ENCODE measurements around the gene NOXO1. TPM values are rescaled to one million over a fixed set of nuclear protein-coding genes. Genes with fewer than 3 reads are reported as not detected.

The NOXO1 gene
- total and polyA plus RNA-seq, 9 of the 15 experiments (the other 6 are each of a cell fraction or from before 2014, with no cell fraction given): not detected

DNA sequence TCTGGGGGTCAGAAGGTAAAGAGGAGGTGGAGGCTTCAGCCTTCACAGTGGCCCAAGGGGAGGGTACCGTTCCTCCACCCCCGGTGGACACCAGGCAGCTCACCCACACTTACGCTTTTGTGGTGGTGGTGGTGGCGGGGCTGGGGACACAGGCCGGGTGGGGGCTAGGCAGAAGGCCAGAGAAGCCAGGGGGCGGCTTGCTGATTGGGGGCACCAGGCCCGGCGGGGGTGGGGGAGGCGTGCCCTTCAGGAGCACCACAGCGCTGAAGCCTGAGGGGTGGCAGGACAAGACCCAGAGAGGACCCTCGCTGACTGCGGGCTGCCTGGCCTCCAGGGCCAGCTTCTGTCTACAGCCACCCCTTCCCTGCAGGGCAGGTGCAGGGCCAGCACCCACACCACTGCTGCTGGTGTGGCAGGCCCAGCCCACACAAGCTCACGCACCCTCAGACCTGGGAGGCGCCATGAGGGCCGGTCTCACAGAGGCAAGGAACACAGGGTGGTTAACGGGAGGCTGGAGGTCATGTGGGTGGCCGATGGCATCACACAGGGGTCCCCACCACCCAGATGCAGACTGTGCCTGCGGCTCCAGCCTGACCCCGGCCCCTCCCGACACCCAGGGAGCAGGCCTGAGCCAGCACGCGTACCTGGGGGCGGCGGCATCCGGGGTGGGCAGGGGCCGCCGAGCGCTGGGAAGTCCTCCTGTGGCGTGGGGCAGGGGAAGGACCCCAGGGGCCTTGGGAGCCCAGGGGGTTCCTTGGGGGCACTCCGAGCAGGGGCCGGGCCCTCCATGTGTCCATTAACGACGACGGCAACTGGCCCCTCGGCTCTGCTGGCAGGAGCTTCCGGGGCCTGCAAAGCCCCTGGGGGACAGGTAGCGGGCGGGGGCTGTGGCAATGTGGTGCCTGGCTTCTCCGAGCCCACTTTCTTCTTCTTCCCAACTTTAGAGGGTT is 17.9 kb upstream of the NOXO1 start:
- FAIRE-seq: no peak
- Histone ChIP-seq H3K79me2 (ENCODE audit: control insufficient read depth, insufficient read depth, low read length) (peaks cover 31% of the 10 kb centered on the region), H3K9ac (ENCODE audit: insufficient read depth in 1 of 2, low read depth in 2 of 2, low read length in 2 of 2) (no peak overlapping the region; a peak in 1 of 4 replicates), H3K9me3 (replicated peaks; ENCODE audit: control insufficient read depth, insufficient read depth, low read depth, low read length) (no peaks in the 10 kb centered on the region), H3K27me3 (ENCODE audit: control insufficient read depth in 2 of 2, insufficient read depth in 2 of 2, low read length in 2 of 2) (no peaks in the 10 kb centered on the region), H3K36me3 (ENCODE audit: control insufficient read depth, insufficient read depth, low read length) (peaks cover 83% of the 10 kb centered on the region), H3K27ac (ENCODE audit: extremely low read depth, low read depth, low read length) (no peak overlapping the region), H3K9me1 (ENCODE audit: control insufficient read depth, insufficient read depth, low read length) (no peaks in the 10 kb centered on the region), H3K4me3 (no peak overlapping the region), H2AFZ (ENCODE audit: low read depth, low read length) (no peak overlapping the region), H3K4me1 (replicated peaks in 1 of 2; ENCODE audit: control insufficient read depth in 2 of 2, insufficient read depth in 2 of 2, low read length in 2 of 2) (peaks cover 4 to 54% of the 10 kb centered on the region in 2 experiments), H3K4me2 (ENCODE audit: insufficient read depth, low read length) (no peak overlapping the region), H4K20me1 (replicated peaks; ENCODE audit: control insufficient read depth, insufficient read depth, low read length) (peaks cover 8% of the 10 kb centered on the region)
- ATAC-seq: no peak
- in situ Hi-C loops (cut with MboI) (no loop called here), intact Hi-C loops (cut with micrococcal nuclease) (no loop called here)
- no peak for DNase-seq (ENCODE audit: extremely low read depth in 1 of 4, low spot score in 3 of 4)
- WGBS (ENCODE audit: insufficient coverage, low coverage, missing lambda C conversion rate): 88% methylated on average over 9 of the region's 39 CpGs
- ChIA-PET POLR2A (interaction anchor here (0.6 to 3.1 kb wide), 5 partner anchors 10 to 388 kb away, joined by 3 to 13 read pairs (median 5); partner anchors contain the start of genes IFT140 and ZNF598), CTCF (ENCODE audit: low intra/inter-chr PET ratio) (interaction anchor here (0.5 kb wide), 1 partner anchor 35 kb away, joined by 3 read pairs; the partner anchor contains the start of gene RPS2)
- BruUV-seq (replicated peaks): no TSS peak
- TF ChIP-seq, protein P1, sequence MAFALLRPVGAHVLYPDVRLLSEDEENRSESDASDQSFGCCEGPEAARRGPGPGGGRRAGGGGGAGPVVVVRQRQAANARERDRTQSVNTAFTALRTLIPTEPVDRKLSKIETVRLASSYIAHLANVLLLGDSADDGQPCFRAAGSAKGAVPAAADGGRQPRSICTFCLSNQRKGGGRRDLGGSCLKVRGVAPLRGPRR (CRISPR knock-in tag; IDR thresholded peaks at IDR 0.05): no peak
- no peak for TF ChIP-seq HNRNPUL1 (IDR thresholded peaks at IDR 0.05; ENCODE audit: low read length)
- 0 out of 2 replicates have a peak, but pooled peaks have one; percentile 19 for TF ChIP-seq POLR2A (conservative IDR thresholded peaks at IDR 0.05)
- TF ChIP-seq MEIS2 (IDR thresholded peaks at IDR 0.05; ENCODE audit: partially characterized antibody): no peak
- peak; percentile 27; the same call in 1 of the 2 replicates for TF ChIP-seq RBFOX2 (IDR thresholded peaks at IDR 0.05; ENCODE audit: low read depth, low read length)
- TF ChIP-seq KAT2B (IDR thresholded peaks at IDR 0.05; ENCODE audit: low read depth, low read length): no peak
- TF ChIP-seq POLR2G (IDR thresholded peaks at IDR 0.05; ENCODE audit: low read depth, low read length): peak; percentile 56
- TF ChIP-seq RNF219 (CRISPR knock-in tag; IDR thresholded peaks at IDR 0.05): no peak
- TF ChIP-seq FOSL1 (tag; conservative IDR thresholded peaks at IDR 0.05): no peak
- TF ChIP-seq BRF2 (IDR thresholded peaks at IDR 0.05; ENCODE audit: borderline replicate concordance, insufficient read depth, insufficient read length): no peak
- TF ChIP-seq HDAC3 (IDR thresholded peaks at IDR 0.05; ENCODE audit: borderline replicate concordance, partially characterized antibody): no peak
- no peak for TF ChIP-seq E2F8 (IDR thresholded peaks at IDR 0.05; ENCODE audit: low read depth, partially characterized antibody)
- TF ChIP-seq KAT7 (CRISPR knock-in tag; IDR thresholded peaks at IDR 0.05; ENCODE audit: borderline replicate concordance): no peak
- TF ChIP-seq CTBP1 (IDR thresholded peaks at IDR 0.05; ENCODE audit: borderline replicate concordance): no peak

Data from K562 (cell line).